Hepatocyte (in vitro differentiated cells): ENCODE data around the gene ANKRD31. TPM values are rescaled to one million over a fixed set of nuclear protein-coding genes. Genes with fewer than 3 reads are reported as not detected.

Source experiments
- DNase-seq: peaks from one replicate; pipeline ENCODE4 v3.0.0-alpha.2; 2016; ENCODE audit warnings: low spot score
- H2AFZ ChIP-seq: fragments of 200-600 bp; sonication (generic); 2 replicates; pipeline ENCODE4 v1.6.0; 2016; ENCODE audit warnings: antibody characterized with exemption, mild to moderate bottlenecking
- H3K27ac ChIP-seq: fragments of 200-600 bp; sonication (generic); 2 replicates; pipeline ENCODE4 v1.5.1; 2016; ENCODE audit warnings: mild to moderate bottlenecking
- H3K27me3 ChIP-seq: fragments of 200-600 bp; sonication (generic); 2 replicates; pipeline ENCODE4 v1.6.1; 2016
- H3K36me3 ChIP-seq: fragments of 200-600 bp; sonication (generic); replicated peaks from 2 replicates; pipeline ENCODE4 v1.5.1; 2016; ENCODE audit warnings: low read depth; ENCODE audit not compliant: insufficient read depth
- H3K4me1 ChIP-seq: fragments of 200-600 bp; sonication (generic); 2 replicates; pipeline ENCODE4 v1.5.1; 2016; ENCODE audit warnings: mild to moderate bottlenecking, moderate library complexity; ENCODE audit not compliant: insufficient read depth
- H3K4me2 ChIP-seq: fragments of 200-600 bp; sonication (generic); 2 replicates; pipeline ENCODE4 v1.6.0; 2016
- H3K4me3 ChIP-seq: fragments of 200-600 bp; sonication (generic); 2 replicates; pipeline ENCODE4 v1.5.1; 2016; ENCODE audit warnings: mild to moderate bottlenecking
- H3K79me2 ChIP-seq: fragments of 200-600 bp; sonication (generic); 2 replicates; pipeline ENCODE4 v1.6.0; 2017; ENCODE audit warnings: mild to moderate bottlenecking
- H3K9me2 ChIP-seq: fragments of 200-600 bp; sonication (generic); replicated peaks from 2 replicates; pipeline ENCODE4 v1.6.0; 2017; ENCODE audit warnings: mild to moderate bottlenecking; ENCODE audit not compliant: insufficient read depth
- H3K9me3 ChIP-seq: fragments of 200-600 bp; sonication (generic); 2 replicates; pipeline ENCODE4 v1.5.1; 2016; ENCODE audit warnings: low read depth, mild to moderate bottlenecking
- H4K20me1 ChIP-seq: fragments of 200-600 bp; sonication (generic); 2 replicates; pipeline ENCODE4 v1.6.0; 2016; ENCODE audit warnings: mild to moderate bottlenecking; ENCODE audit not compliant: insufficient read depth, poor library complexity, severe bottlenecking
- CTCF ChIP-seq: fragments of 200-600 bp; sonication (generic); IDR thresholded peaks from 2 replicates; pipeline ENCODE4 v1.5.1; 2016; ENCODE audit warnings: antibody characterized with exemption, mild to moderate bottlenecking; ENCODE audit not compliant: poor library complexity
- EZH2 ChIP-seq: fragments of 200-600 bp; sonication (generic); IDR thresholded peaks from 2 replicates; pipeline ENCODE4 v1.6.1; 2016; ENCODE audit warnings: antibody characterized with exemption, mild to moderate bottlenecking, borderline replicate concordance
- EZH2phosphoT487 ChIP-seq: fragments of 200-600 bp; sonication (generic); IDR thresholded peaks from one replicate; pipeline ENCODE4 v1.6.1; 2018; ENCODE audit warnings: antibody characterized with exemption, mild to moderate bottlenecking, low read depth, moderate library complexity; ENCODE audit not compliant: unreplicated experiment, severe bottlenecking
- WGBS: methylation state at CpG from one replicate; pipeline ENCODE4 v1.1.6; 2016; ENCODE audit warnings: low lambda C conversion rate; ENCODE audit errors: missing lambda C conversion rate; 5-methylcytosine and 5-hydroxymethylcytosine counted together
- polyA plus RNA-seq: library from polyadenylated mRNA; unstranded; fragments of >200 nt; fragmentation: Nextera tagmentation; extraction: Ambion mirVana; gene quantifications from 2 replicates; pipeline ENCODE4 v1.2.1, GENCODE V29; 2016
- total RNA-seq: library from RNA; depleted of rRNA; stranded (reverse); fragments of >200 nt; gene quantifications from 2 replicates; pipeline ENCODE4 v1.2.3, GENCODE V29; 2014

The ANKRD31 gene
- total and polyA plus RNA-seq, 2 experiments from 2014 or later, result 0.19 to 0.47 TPM

- no peaks in the 10 kb centered on the region for H3K9me2 ChIP-seq
- no peak for DNase-seq
- WGBS, result 85% methylated on average over 7 of the region's 7 CpGs
- H4K20me1 ChIP-seq, result no peaks in the 10 kb centered on the region
- peaks cover 27% of the 10 kb centered on the region for H3K4me1 ChIP-seq
- H3K79me2 ChIP-seq, result peaks cover 42% of the 10 kb centered on the region
- no peaks in the 10 kb centered on the region for H3K36me3 ChIP-seq
- no peak overlapping the region for H3K4me3 ChIP-seq
- H3K9me3 ChIP-seq, result no peaks in the 10 kb centered on the region
- no peak overlapping the region for H3K27ac ChIP-seq
- no peak overlapping the region for H3K4me2 ChIP-seq
- no peak overlapping the region for H2AFZ ChIP-seq
- H3K27me3 ChIP-seq, result no peaks in the 10 kb centered on the region
- TF ChIP-seq EZH2, result no peak
- TF ChIP-seq EZH2phosphoT487, result no peak
- no peak for TF ChIP-seq CTCF
Measured at GRCh38 chr5:75048457-75048953, 188.2 kb downstream of the ANKRD31 start.

- no peak overlapping the region for H2AFZ ChIP-seq
- H3K27me3 ChIP-seq, result no peaks in the 10 kb centered on the region
- H3K9me3 ChIP-seq, result no peaks in the 10 kb centered on the region
- DNase-seq, result no peak
- no peaks in the 10 kb centered on the region for H4K20me1 ChIP-seq
- H3K4me3 ChIP-seq, result no peak overlapping the region
- H3K36me3 ChIP-seq, result no peaks in the 10 kb centered on the region
- no peak overlapping the region for H3K4me2 ChIP-seq
- H3K27ac ChIP-seq, result no peak overlapping the region
- TF ChIP-seq EZH2 (no peak), EZH2phosphoT487 (no peak), CTCF (no peak)
- peaks cover 42% of the 10 kb centered on the region for H3K79me2 ChIP-seq
- no peaks in the 10 kb centered on the region for H3K9me2 ChIP-seq
- peaks cover 27% of the 10 kb centered on the region for H3K4me1 ChIP-seq
Measured at GRCh38 chr5:75047356-75047755, 189.3 kb downstream of the ANKRD31 start.

GRCh38 chr5:75046366-75047142, 190.1 kb downstream of the ANKRD31 start:
- Histone ChIP-seq H3K4me1 (peaks cover 22% of the 10 kb centered on the region), H3K9me3 (no peaks in the 10 kb centered on the region), H3K4me3 (no peak overlapping the region), H3K27me3 (no peaks in the 10 kb centered on the region), H3K36me3 (no peaks in the 10 kb centered on the region), H3K27ac (no peak overlapping the region), H2AFZ (no peak overlapping the region), H3K9me2 (no peaks in the 10 kb centered on the region), H3K79me2 (peaks cover 42% of the 10 kb centered on the region), H3K4me2 (peak overlapping the region; percentile 51), H4K20me1 (no peaks in the 10 kb centered on the region)
- TF ChIP-seq EZH2 (no peak), CTCF (no peak), EZH2phosphoT487 (no peak)
- DNase-seq, result peak; percentile 18
- WGBS, result 74% methylated on average over 10 of the region's 10 CpGs
